Activated CD8-positive, alpha-beta T cell treated with anti-CD3 and anti-CD28 coated beads, Interleukin-2, amount 10 ng/mL, durations not matched to agents 7 days and 5 days (primary cell): ENCODE data around the gene COCH. TPM values are rescaled to one million over a fixed set of nuclear protein-coding genes. Genes with fewer than 3 reads are reported as not detected.
"Not testable (repeated sequence)": the region's sequence is repeated elsewhere in the genome, so short reads cannot be mapped to it uniquely, and the experiment has no call there.

Experiments
- ATAC-seq: fragments of 150-1000 bp; cut with Tn5 transposase; one replicate; pipeline ENCODE4 v1.10.0; 2021; ENCODE audit warnings: moderate library complexity
- CTCF ChIA-PET: fragments of 350-600 bp; sonication (Branson Sonifier 250); formaldehyde crosslinking; loops from one replicate; lab custom pipeline; 2021; ENCODE audit warnings: antibody characterized with exemption; lab: Charles Lee
- POLR2A ChIA-PET: fragments of 350-600 bp; sonication (Branson Sonifier 250); formaldehyde crosslinking; loops from one replicate; lab custom pipeline; 2021; ENCODE audit warnings: antibody characterized with exemption; lab: Charles Lee
- DNase-seq: peaks from one replicate; pipeline ENCODE4 v3.0.0-alpha.2; 2020
- H3K27ac Mint-ChIP-seq: one replicate; pipeline ENCODE4 v1.8.0; 2021; ENCODE audit warnings: mild to moderate bottlenecking, mixed read lengths
- H3K27me3 Mint-ChIP-seq: one replicate; pipeline ENCODE4 v1.8.0; 2021; ENCODE audit warnings: low read depth, mixed read lengths
- H3K36me3 Mint-ChIP-seq: one replicate; pipeline ENCODE4 v1.8.0; 2021; ENCODE audit warnings: low read depth, mixed read lengths
- H3K4me1 Mint-ChIP-seq: one replicate; pipeline ENCODE4 v1.8.0; 2021; ENCODE audit warnings: low read depth, mixed read lengths
- H3K4me3 Mint-ChIP-seq: one replicate; pipeline ENCODE4 v1.8.0; 2021; ENCODE audit warnings: mild to moderate bottlenecking, mixed read lengths
- H3K9me3 Mint-ChIP-seq: one replicate; pipeline ENCODE4 v1.8.0; 2022; ENCODE audit warnings: mixed read lengths; ENCODE audit not compliant: insufficient read depth
- total RNA-seq, 2 experiments: library from RNA; stranded (reverse); gene quantifications; one replicate each; pipeline ENCODE4 v1.2.3, GENCODE V29; 2021

The COCH gene
- total RNA-seq, 2 experiments from 2014 or later: 2.3 TPM

DNA sequence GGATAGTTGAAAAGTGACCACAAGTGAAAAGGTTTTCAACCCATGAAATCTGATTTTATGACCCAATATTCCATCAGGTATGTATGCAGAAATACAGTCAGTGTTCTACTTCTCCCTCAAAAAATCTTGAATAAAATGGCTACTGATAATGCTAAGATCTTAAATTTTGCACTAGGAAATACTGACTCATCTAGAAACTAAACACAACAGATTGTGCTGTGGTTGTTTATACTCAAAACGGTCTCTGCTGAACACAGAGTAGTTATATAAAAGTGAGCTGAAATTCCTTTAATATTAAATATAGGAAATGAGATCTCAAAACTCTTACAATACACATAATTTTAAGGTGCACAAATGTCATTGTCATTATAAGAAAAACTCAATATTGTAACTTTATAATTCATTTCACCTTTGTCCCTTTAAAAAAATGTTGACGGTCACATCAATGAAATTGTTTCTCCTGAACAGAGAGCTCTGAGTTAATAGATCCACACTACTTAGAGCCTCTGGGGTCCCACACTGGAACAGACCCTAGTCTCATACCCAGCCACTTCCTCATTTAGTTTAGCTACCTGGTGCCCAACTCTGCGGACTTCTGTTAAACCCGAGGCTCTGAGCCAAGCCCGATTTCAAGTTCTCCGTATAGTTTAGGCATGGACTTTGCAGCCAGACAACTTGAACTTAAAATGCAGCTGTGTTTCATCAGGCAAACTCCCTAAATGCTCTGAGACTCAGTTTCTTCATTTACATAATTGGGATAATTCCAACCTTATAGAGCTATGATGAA, 9.3 kb downstream of the COCH start:
- H3K36me3 Mint-ChIP-seq: no peaks in the 10 kb centered on the region
- CTCF ChIA-PET: no interaction called here
- no peaks in the 10 kb centered on the region for H3K27me3 Mint-ChIP-seq
- H3K27ac Mint-ChIP-seq: no peak overlapping the region
- POLR2A ChIA-PET: no interaction called here
- DNase-seq (no peak), ATAC-seq (no peak)
- H3K4me3 Mint-ChIP-seq: no peak overlapping the region
- peaks cover 9% of the 10 kb centered on the region for H3K4me1 Mint-ChIP-seq
- H3K9me3 Mint-ChIP-seq: no peaks in the 10 kb centered on the region

DNA sequence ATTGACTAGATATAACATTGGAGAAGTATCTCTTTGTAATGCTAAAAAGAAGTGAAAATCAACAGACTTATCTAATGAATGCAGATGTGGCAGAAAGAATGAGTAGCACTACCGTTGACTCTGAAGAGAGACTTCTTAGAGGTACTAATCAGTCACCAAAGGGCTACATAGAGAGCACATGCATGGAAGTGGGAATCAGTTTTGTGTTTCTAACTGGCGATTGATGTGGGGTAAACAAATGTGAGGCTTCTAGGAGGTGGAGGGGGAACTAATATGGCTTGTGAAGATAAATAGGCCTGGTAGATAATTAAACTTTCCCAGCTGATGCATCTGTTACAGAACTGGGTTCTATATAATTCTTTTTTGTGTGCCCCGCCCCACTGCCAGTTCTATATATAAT, 10.5 kb downstream of the COCH start:
- POLR2A ChIA-PET: no interaction called here
- ATAC-seq: no peak
- H3K4me3 Mint-ChIP-seq: no peak overlapping the region
- no peaks in the 10 kb centered on the region for H3K27me3 Mint-ChIP-seq
- no peaks in the 10 kb centered on the region for H3K9me3 Mint-ChIP-seq
- no peaks in the 10 kb centered on the region for H3K36me3 Mint-ChIP-seq
- peaks cover 9% of the 10 kb centered on the region for H3K4me1 Mint-ChIP-seq
- H3K27ac Mint-ChIP-seq: no peak overlapping the region
- DNase-seq: no peak
- CTCF ChIA-PET: no interaction called here

DNA sequence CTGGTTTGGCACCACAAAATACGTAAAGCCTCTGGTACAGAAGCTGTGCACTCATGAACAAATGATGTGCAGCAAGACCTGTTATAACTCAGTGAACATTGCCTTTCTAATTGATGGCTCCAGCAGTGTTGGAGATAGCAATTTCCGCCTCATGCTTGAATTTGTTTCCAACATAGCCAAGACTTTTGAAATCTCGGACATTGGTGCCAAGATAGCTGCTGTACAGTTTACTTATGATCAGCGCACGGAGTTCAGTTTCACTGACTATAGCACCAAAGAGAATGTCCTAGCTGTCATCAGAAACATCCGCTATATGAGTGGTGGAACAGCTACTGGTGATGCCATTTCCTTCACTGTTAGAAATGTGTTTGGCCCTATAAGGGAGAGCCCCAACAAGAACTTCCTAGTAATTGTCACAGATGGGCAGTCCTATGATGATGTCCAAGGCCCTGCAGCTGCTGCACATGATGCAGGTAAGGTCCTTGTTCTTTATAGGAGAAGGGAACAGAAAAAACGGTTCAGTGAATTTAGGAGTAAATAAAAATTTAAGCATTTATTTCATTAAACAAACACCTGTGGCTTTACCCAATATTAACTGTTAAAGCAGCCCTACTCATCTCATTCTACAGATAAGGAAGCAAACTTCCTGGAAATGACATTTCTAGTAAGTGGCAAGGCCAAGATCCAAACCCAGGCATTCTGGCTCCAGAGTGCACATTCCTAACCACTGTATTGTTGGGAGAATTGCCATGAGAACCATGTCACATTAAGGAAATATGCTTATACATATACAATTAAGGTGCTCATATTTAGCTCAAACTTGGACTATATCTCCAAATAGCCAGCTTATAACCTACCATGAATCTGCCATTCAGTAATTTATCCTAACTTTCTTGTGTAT, 11.7 kb downstream of the COCH start:
- ATAC-seq (no peak), DNase-seq (no peak)
- Mint-ChIP-seq H3K9me3 (no peaks in the 10 kb centered on the region), H3K4me1 (peaks cover 9% of the 10 kb centered on the region), H3K4me3 (no peak overlapping the region), H3K27me3 (no peaks in the 10 kb centered on the region), H3K36me3 (no peaks in the 10 kb centered on the region), H3K27ac (no peak overlapping the region)
- ChIA-PET CTCF (no interaction called here), POLR2A (no interaction called here)

DNA sequence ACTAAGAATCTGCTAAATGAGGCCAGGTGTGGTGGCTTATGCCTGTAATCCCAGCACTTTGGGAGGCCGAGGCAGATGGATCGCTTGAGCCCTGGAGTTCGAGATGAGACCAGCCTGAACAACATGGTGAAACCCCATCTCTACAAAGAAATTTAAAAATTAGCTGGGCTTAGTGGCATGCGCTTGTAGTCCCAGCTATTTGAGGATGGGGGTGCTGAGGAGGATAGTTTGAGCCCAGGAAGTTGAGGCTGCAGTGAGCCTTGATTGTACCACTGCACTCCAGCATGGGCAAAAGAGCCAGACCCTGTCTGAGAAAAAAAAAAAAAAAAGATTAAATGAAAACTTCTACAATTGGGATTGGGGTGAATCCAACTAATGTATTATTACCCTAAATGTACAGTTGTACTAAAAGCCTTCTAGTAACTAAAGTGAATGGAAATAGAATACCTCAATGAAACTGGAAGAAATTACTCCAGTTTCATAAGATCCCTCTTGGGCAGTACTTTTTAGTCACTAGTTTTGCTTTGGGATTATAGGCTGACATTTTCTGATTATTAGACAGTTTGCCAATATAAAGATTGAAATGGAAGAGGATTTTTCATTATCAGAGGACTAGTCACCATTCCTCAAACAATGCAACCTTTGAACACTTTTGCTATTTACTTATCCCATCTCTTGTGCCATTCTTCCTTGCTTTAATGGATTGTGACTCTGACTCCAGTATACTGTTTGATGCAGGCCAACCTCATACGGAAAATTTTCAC, 14.3 kb downstream of the COCH start:
- CTCF ChIA-PET: interaction anchor here (1.0 kb wide), 1 partner anchor 13 kb away, joined by 3 read pairs; no protein-coding TSS in a partner anchor
- Mint-ChIP-seq H3K4me3 (no peak overlapping the region), H3K36me3 (no peaks in the 10 kb centered on the region), H3K27me3 (no peaks in the 10 kb centered on the region), H3K4me1 (peaks cover 4% of the 10 kb centered on the region), H3K9me3 (no peaks in the 10 kb centered on the region), H3K27ac (no peak overlapping the region)
- ATAC-seq (no peak), DNase-seq (no peak)
- POLR2A ChIA-PET: no interaction called here

DNA sequence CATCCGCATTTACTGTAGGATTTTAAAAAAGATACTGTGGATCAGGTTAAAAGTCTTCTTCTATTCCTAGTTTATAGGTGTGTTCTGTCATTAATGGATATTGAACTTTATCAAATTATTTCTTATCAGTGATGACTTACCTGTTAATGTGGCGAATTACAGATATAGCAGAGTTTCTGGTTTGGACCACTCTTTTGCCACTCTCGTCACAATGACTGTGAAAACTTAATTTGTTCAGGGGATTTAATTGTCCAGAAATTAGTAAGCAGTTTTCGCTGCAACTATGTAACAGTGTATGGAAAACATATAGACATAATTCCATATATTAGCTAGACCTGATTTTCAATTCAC, 14.9 kb downstream of the COCH start:
- H3K36me3 Mint-ChIP-seq: no peaks in the 10 kb centered on the region
- no peaks in the 10 kb centered on the region for H3K9me3 Mint-ChIP-seq
- POLR2A ChIA-PET: no interaction called here
- peaks cover 2% of the 10 kb centered on the region for H3K4me1 Mint-ChIP-seq
- CTCF ChIA-PET: no interaction called here
- no peaks in the 10 kb centered on the region for H3K27me3 Mint-ChIP-seq
- DNase-seq: no peak
- H3K4me3 Mint-ChIP-seq: no peak overlapping the region
- ATAC-seq: no peak
- no peak overlapping the region for H3K27ac Mint-ChIP-seq

DNA sequence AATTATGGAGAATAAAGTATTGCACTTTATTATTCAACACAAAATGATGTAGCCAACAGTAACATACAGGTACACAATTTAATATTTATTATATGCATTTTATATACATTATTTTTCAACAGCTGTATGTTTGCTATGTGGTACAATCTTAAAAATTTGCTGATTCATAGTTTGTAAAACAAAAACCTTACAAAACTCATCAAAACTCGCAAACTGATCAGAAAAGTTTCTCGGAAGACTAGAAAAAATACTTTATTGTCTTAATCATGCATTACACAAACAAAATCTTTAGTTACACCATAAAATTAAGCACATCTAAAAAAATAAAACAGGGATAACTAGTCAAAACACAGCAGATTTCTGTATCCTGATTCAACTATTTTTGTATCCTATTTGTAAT, 19.5 kb downstream of the COCH start:
- H3K9me3 Mint-ChIP-seq: no peaks in the 10 kb centered on the region
- no peak overlapping the region for H3K27ac Mint-ChIP-seq
- ATAC-seq (no peak), DNase-seq (no peak)
- peaks cover 16% of the 10 kb centered on the region for H3K36me3 Mint-ChIP-seq
- no peaks in the 10 kb centered on the region for H3K27me3 Mint-ChIP-seq
- H3K4me1 Mint-ChIP-seq: no peaks in the 10 kb centered on the region
- CTCF ChIA-PET: no interaction called here
- H3K4me3 Mint-ChIP-seq: no peak overlapping the region
- POLR2A ChIA-PET: no interaction called here

DNA sequence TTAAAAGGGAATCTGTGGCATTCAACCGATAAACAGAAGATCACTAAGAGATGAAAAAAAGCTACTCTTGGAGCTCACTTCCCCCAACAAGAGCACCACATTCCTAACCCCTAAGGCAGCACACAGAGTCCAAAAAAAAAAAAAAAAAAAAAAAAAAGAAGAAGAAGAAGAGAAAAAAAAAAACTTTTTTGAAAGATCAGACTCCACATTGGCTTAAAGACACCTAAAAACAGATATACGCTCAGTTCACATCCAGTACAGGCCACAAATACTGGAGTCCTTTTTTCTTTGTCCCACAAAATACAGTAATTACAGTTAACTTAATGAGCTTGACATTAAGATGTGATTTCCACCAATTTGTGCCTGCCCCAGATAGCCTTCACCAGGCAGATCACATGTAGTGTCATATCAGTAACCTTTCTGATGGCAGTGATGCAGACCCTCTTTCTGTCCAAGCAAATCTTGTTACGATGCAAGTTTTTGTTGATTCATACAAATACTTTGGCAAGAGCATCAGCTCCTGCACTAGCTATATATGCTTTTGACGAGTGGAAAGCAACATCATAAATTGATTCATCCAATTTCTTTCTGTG, 20.7 kb downstream of the COCH start:
- Mint-ChIP-seq H3K9me3 (no peaks in the 10 kb centered on the region), H3K4me1 (peaks cover 3% of the 10 kb centered on the region), H3K36me3 (peaks cover 24% of the 10 kb centered on the region), H3K27me3 (no peaks in the 10 kb centered on the region), H3K4me3 (no peak overlapping the region), H3K27ac (no peak overlapping the region)
- no peak for ATAC-seq
- DNase-seq: no peak
- ChIA-PET POLR2A (no interaction called here), CTCF (interaction anchor here (1.0 kb wide), 1 partner anchor 16 kb away, joined by 3 read pairs; no protein-coding TSS in a partner anchor)

DNA sequence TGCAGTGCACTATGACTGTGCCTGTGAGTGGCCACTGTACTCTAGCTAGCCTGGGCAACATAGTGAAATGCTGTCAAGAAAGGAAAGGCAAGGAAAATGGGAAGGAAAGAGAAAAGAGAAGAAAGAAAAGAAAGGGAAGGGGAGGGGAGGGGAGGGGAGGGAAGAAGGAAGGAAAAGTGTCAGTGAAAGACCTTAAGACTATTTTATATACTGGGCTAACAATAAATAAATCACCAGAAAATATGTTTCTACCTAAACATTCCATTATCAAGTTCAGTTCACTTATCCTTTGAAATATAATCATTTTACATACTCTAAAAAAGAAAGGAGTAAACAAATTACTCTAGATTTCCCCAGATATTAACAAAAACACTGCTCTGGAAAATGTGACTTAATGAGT, 22.1 kb downstream of the COCH start:
- ATAC-seq (no peak), DNase-seq (no peak)
- Mint-ChIP-seq H3K4me3 (no peak overlapping the region), H3K4me1 (peaks cover 3% of the 10 kb centered on the region), H3K27me3 (no peaks in the 10 kb centered on the region), H3K27ac (no peak overlapping the region), H3K9me3 (no peaks in the 10 kb centered on the region), H3K36me3 (peaks cover 27% of the 10 kb centered on the region)
- POLR2A ChIA-PET: no interaction called here
- CTCF ChIA-PET: no interaction called here

DNA sequence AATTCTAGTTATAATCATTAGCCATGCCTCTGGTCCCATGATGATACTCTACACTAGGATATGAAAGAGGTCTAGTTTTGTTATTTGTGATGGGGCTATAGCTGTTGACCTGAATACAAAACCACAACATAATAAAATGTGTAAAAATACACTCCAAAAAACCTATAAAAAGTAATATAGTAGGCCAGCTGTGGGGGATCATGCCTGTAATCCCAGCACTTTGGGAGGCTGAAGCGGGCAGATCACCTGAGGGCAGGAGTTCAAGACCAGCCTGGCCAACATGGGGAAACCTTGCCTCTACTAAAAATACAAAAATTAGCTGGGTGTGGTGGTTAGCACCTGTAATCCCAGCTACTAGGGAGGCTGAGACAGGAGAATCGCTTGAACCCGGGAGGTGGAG, 22.8 kb downstream of the COCH start:
- H3K36me3 Mint-ChIP-seq: peaks cover 30% of the 10 kb centered on the region
- CTCF ChIA-PET, H3K27ac Mint-ChIP-seq, H3K9me3 Mint-ChIP-seq, POLR2A ChIA-PET, H3K4me3 Mint-ChIP-seq, H3K4me1 Mint-ChIP-seq, DNase-seq, ATAC-seq, H3K27me3 Mint-ChIP-seq: not testable (repeated sequence)

DNA sequence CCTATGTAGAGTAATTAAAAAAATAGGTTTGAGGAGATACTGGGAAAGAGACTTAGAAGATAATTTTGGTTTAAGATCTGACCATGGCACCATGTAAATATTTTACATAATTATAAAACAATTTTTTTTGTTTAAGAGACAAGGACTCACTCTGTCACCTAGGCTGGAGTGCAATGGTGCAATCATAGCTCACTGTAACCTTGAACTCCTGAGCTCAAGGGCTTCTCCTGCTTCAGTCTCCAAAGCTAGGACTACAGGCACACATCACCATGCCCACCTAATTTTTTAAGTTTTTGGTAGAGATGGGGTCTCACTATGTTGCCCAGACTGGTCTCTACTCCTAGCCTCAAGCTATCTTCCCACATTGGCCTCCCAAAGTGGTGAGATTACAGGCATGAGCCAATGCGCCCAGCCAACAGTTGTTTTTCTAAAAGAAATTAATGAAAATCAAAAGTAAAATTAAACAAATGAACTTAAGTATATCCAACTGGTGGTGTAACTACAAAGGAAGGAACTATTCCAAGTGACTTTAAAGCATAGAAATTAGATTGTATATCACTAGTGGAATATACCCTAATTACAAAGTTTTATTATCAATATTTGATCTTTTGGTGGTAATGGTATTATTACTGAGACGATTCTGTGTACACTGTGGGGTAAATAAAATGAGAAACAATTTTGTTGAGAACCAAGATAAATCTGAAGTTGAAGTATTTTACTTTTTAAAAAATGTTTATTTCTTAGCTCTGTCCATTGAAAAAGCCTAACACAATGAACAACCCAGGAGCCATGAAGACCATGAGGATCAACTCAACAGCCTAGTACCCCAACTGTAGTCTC, 29.1 kb downstream of the COCH start:
- Mint-ChIP-seq H3K27me3 (no peaks in the 10 kb centered on the region), H3K4me1 (peaks cover 3% of the 10 kb centered on the region), H3K9me3 (no peaks in the 10 kb centered on the region), H3K4me3 (no peak overlapping the region), H3K27ac (no peak overlapping the region), H3K36me3 (peaks cover 33% of the 10 kb centered on the region)
- ChIA-PET CTCF (interaction anchor here (1.5 kb wide), 1 partner anchor 247 kb away, joined by 3 read pairs; no protein-coding TSS in a partner anchor), POLR2A (no interaction called here)
- DNase-seq (no peak), ATAC-seq (no peak)
